Nephron progenitor cell (in vitro differentiated cells): ENCODE results near the gene CIB4.

Source experiments
- DNase-seq: peaks from one replicate; pipeline ENCODE4 v3.0.0; 2021
- H3K27ac Mint-ChIP-seq: 2 replicates; pipeline ENCODE4 v1.8.0; 2021; ENCODE audit warnings: mild to moderate bottlenecking, moderate library complexity, mixed read lengths
- H3K27me3 Mint-ChIP-seq: 2 replicates; pipeline ENCODE4 v1.8.0; 2021; ENCODE audit warnings: mild to moderate bottlenecking, low read depth, mixed read lengths; ENCODE audit not compliant: poor library complexity
- H3K36me3 Mint-ChIP-seq: 2 replicates; pipeline ENCODE4 v1.8.0; 2021; ENCODE audit warnings: low read depth, mixed read lengths
- H3K4me1 Mint-ChIP-seq: 2 replicates; pipeline ENCODE4 v1.8.0; 2021; ENCODE audit warnings: mixed read lengths
- H3K4me3 Mint-ChIP-seq: 2 replicates; pipeline ENCODE4 v1.8.0; 2021; ENCODE audit warnings: mild to moderate bottlenecking, moderate library complexity, mixed read lengths
- H3K9me3 Mint-ChIP-seq: 2 replicates; pipeline ENCODE4 v1.8.0; 2021; ENCODE audit warnings: mild to moderate bottlenecking, moderate library complexity, mixed read lengths
- CTCF ChIP-seq: fragments of 200-600 bp; sonication (generic); IDR thresholded peaks from 2 replicates; pipeline ENCODE4 v1.5.0; 2021; ENCODE audit warnings: antibody characterized with exemption

Gene CIB4

GRCh38 chr2:26580151-26580550 is 61.0 kb downstream of the CIB4 start:
- H3K27ac Mint-ChIP-seq = no peak overlapping the region
- TF ChIP-seq CTCF = no peak
- no peaks in the 10 kb centered on the region for H3K36me3 Mint-ChIP-seq
- no peak for DNase-seq
- peaks cover 51% of the 10 kb centered on the region for H3K27me3 Mint-ChIP-seq
- H3K9me3 Mint-ChIP-seq = no peaks in the 10 kb centered on the region
- no peaks in the 10 kb centered on the region for H3K4me1 Mint-ChIP-seq
- H3K4me3 Mint-ChIP-seq = no peak overlapping the region

GRCh38 chr2:26579723-26580040 is 61.5 kb downstream of the CIB4 start:
- DNase-seq = no peak
- no peak overlapping the region for H3K27ac Mint-ChIP-seq
- no peak for TF ChIP-seq CTCF
- H3K4me3 Mint-ChIP-seq = no peak overlapping the region
- no peaks in the 10 kb centered on the region for H3K9me3 Mint-ChIP-seq
- H3K36me3 Mint-ChIP-seq = no peaks in the 10 kb centered on the region
- H3K4me1 Mint-ChIP-seq = no peaks in the 10 kb centered on the region
- peaks cover 54% of the 10 kb centered on the region for H3K27me3 Mint-ChIP-seq

- no peak for DNase-seq
- peaks cover 53% of the 10 kb centered on the region for H3K27me3 Mint-ChIP-seq
- TF ChIP-seq CTCF = no peak
These were observed 62.0 kb downstream of the CIB4 start for GRCh38 chr2:26579025-26579722.

GRCh38 chr2:26578581-26578980 is 62.6 kb downstream of the CIB4 start:
- Mint-ChIP-seq H3K27ac (no peak overlapping the region), H3K4me1 (no peaks in the 10 kb centered on the region), H3K27me3 (peaks cover 52% of the 10 kb centered on the region), H3K9me3 (no peaks in the 10 kb centered on the region), H3K4me3 (no peak overlapping the region), H3K36me3 (no peaks in the 10 kb centered on the region)
- TF ChIP-seq CTCF = no peak
- DNase-seq = no peak

More at GRCh38 chr2:26579025-26579722, 62.0 kb downstream of the CIB4 start:
- Mint-ChIP-seq H3K4me3 (no peak overlapping the region), H3K27ac (no peak overlapping the region), H3K4me1 (no peaks in the 10 kb centered on the region), H3K9me3 (no peaks in the 10 kb centered on the region), H3K36me3 (no peaks in the 10 kb centered on the region)

- Mint-ChIP-seq H3K36me3 (no peaks in the 10 kb centered on the region), H3K9me3 (no peaks in the 10 kb centered on the region), H3K4me3 (no peak overlapping the region), H3K4me1 (peaks cover 4% of the 10 kb centered on the region), H3K27me3 (peaks cover 52% of the 10 kb centered on the region), H3K27ac (no peak overlapping the region)
- peak; percentile 1 for TF ChIP-seq CTCF
- DNase-seq = no peak
These were observed 63.1 kb downstream of the CIB4 start for GRCh38 chr2:26578113-26578458.

GRCh38 chr2:26577442-26578112 is 63.6 kb downstream of the CIB4 start:
- no peak overlapping the region for H3K27ac Mint-ChIP-seq
- H3K27me3 Mint-ChIP-seq = peaks cover 52% of the 10 kb centered on the region
- H3K9me3 Mint-ChIP-seq = no peaks in the 10 kb centered on the region
- peak; percentile 98 for TF ChIP-seq CTCF
- H3K4me1 Mint-ChIP-seq = peaks cover 10% of the 10 kb centered on the region
- no peaks in the 10 kb centered on the region for H3K36me3 Mint-ChIP-seq
- H3K4me3 Mint-ChIP-seq = no peak overlapping the region
- peak; percentile 82 for DNase-seq
